Neural progenitor cell (in vitro differentiated cells): Measurements from ENCODE around the gene TMEM108. TPM values are rescaled to one million over a fixed set of nuclear protein-coding genes. Genes with fewer than 3 reads are reported as not detected.
A peak's percentile ranks its signal among the peaks of the same experiment; 100 is the strongest.

Experiments
- DNase-seq: peaks from one replicate; pipeline ENCODE4 v3.0.0-alpha.2; 2016; ENCODE audit warnings: low spot score
- H2AFZ ChIP-seq: fragments of 200-600 bp; sonication (generic); replicated peaks from 2 replicates; pipeline ENCODE4 v1.6.1; 2016; ENCODE audit warnings: antibody characterized with exemption
- H3F3A ChIP-seq: fragments of 200-600 bp; sonication (generic); 2 replicates; pipeline ENCODE4 v1.6.1; 2016; ENCODE audit warnings: antibody characterized with exemption, low read depth
- H3K27ac ChIP-seq: fragments of 200-600 bp; sonication (generic); 2 replicates; pipeline ENCODE4 v1.5.1; 2016; ENCODE audit warnings: mild to moderate bottlenecking
- H3K27me3 ChIP-seq: fragments of 200-600 bp; sonication (generic); 2 replicates; pipeline ENCODE4 v1.6.1; 2016; ENCODE audit warnings: mild to moderate bottlenecking, moderate library complexity
- H3K36me3 ChIP-seq: fragments of 200-600 bp; sonication (generic); 2 replicates; pipeline ENCODE4 v1.5.1; 2016
- H3K4me1 ChIP-seq: fragments of 200-600 bp; sonication (generic); 2 replicates; pipeline ENCODE4 v1.6.1; 2016; ENCODE audit warnings: mixed run types
- H3K4me2 ChIP-seq: fragments of 200-600 bp; sonication (generic); 2 replicates; pipeline ENCODE4 v1.6.1; 2016
- H3K4me3 ChIP-seq: fragments of 200-600 bp; sonication (generic); 2 replicates; pipeline ENCODE4 v1.5.1; 2016
- H3K79me2 ChIP-seq: fragments of 200-600 bp; sonication (generic); 2 replicates; pipeline ENCODE4 v1.6.1; 2016; ENCODE audit warnings: low read depth
- H3K9ac ChIP-seq: fragments of 200-600 bp; sonication (generic); 2 replicates; pipeline ENCODE4 v1.6.1; 2016
- H3K9me3 ChIP-seq: fragments of 200-600 bp; sonication (generic); 2 replicates; pipeline ENCODE4 v1.5.1; 2016; ENCODE audit warnings: low read depth
- H4K20me1 ChIP-seq: fragments of 200-600 bp; sonication (generic); 2 replicates; pipeline ENCODE4 v1.6.1; 2016; ENCODE audit warnings: low read depth
- H3K27ac Mint-ChIP-seq: 3 replicates; pipeline ENCODE4 v1.8.0; 2021; ENCODE audit warnings: mixed read lengths
- H3K27me3 Mint-ChIP-seq: 2 replicates; pipeline ENCODE4 v1.8.0; 2022; ENCODE audit warnings: low read depth, mild to moderate bottlenecking, inconsistent platforms, moderate library complexity, mixed read lengths; ENCODE audit not compliant: insufficient read depth
- H3K36me3 Mint-ChIP-seq: 3 replicates; pipeline ENCODE4 v1.8.0; 2021; ENCODE audit warnings: mixed read lengths
- H3K4me1 Mint-ChIP-seq: 3 replicates; pipeline ENCODE4 v1.8.0; 2021; ENCODE audit warnings: mixed read lengths
- H3K4me3 Mint-ChIP-seq: 3 replicates; pipeline ENCODE4 v1.8.0; 2021; ENCODE audit warnings: mild to moderate bottlenecking, moderate library complexity, mixed read lengths
- H3K9me3 Mint-ChIP-seq: 3 replicates; pipeline ENCODE4 v1.8.0; 2020; ENCODE audit warnings: mixed read lengths
- EZH2 ChIP-seq: fragments of 200-600 bp; sonication (generic); IDR thresholded peaks from 2 replicates; pipeline ENCODE4 v1.6.1; 2017; ENCODE audit warnings: antibody characterized with exemption, mild to moderate bottlenecking, moderate library complexity
- EZH2phosphoT487 ChIP-seq: fragments of 200-600 bp; sonication (generic); IDR thresholded peaks from 2 replicates; pipeline ENCODE4 v1.6.1; 2017; ENCODE audit warnings: antibody characterized with exemption
- total RNA-seq: library from RNA; depleted of rRNA; stranded (reverse); fragments of >200 nt; gene quantifications from 2 replicates; pipeline ENCODE4 v1.2.3, GENCODE V29; 2015; ENCODE audit warnings: low replicate concordance
- TF ChIP-seq, protein P1 (sequence below): fragments of 200-600 bp; sonication (generic); IDR thresholded peaks from 2 replicates; pipeline ENCODE4 v1.5.1; 2017; ENCODE audit warnings: antibody characterized with exemption, mild to moderate bottlenecking

The TMEM108 gene
- total RNA-seq, 1 donor from 2014 or later = 4.8 TPM

DNA sequence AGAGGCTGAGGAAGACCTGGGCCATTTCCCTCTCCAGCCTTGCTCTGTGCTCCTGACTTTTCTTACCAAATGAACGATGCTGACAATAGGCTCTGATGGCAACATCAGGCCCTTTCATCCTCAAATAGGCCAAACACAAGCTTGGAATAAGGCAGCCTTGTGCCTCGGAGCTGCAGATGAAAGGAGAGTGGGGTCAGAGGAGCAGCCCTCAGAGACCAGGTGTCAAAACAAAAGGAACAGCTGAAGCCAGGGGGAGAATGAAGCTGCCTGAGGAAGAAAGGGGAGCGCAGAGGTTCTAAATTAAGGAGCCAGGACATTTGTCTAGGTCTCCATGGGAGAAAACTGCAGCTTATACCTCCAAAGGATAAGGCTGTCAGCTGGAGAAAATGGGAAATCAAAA is 366.7 kb downstream of the TMEM108 start:
- H4K20me1 ChIP-seq = no peaks in the 10 kb centered on the region
- no peak overlapping the region for H3K4me3 ChIP-seq
- no peaks in the 10 kb centered on the region for H3K36me3 ChIP-seq
- H3K9ac ChIP-seq = no peak overlapping the region
- peak overlapping the region; percentile 34 for H3K4me2 ChIP-seq
- H2AFZ ChIP-seq = no peak overlapping the region
- DNase-seq = peak; percentile 88
- peak overlapping the region; percentile 96 for H3K27ac ChIP-seq
- H3K27ac Mint-ChIP-seq = peak overlapping the region; percentile 87
- H3K9me3 ChIP-seq = no peaks in the 10 kb centered on the region
- no peak for TF ChIP-seq EZH2phosphoT487
- TF ChIP-seq, protein P1, sequence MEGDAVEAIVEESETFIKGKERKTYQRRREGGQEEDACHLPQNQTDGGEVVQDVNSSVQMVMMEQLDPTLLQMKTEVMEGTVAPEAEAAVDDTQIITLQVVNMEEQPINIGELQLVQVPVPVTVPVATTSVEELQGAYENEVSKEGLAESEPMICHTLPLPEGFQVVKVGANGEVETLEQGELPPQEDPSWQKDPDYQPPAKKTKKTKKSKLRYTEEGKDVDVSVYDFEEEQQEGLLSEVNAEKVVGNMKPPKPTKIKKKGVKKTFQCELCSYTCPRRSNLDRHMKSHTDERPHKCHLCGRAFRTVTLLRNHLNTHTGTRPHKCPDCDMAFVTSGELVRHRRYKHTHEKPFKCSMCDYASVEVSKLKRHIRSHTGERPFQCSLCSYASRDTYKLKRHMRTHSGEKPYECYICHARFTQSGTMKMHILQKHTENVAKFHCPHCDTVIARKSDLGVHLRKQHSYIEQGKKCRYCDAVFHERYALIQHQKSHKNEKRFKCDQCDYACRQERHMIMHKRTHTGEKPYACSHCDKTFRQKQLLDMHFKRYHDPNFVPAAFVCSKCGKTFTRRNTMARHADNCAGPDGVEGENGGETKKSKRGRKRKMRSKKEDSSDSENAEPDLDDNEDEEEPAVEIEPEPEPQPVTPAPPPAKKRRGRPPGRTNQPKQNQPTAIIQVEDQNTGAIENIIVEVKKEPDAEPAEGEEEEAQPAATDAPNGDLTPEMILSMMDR = no peak
- H3K4me1 ChIP-seq = peaks cover 36% of the 10 kb centered on the region
- H3K79me2 ChIP-seq = no peaks in the 10 kb centered on the region
- H3K36me3 Mint-ChIP-seq = no peaks in the 10 kb centered on the region
- peaks cover 36% of the 10 kb centered on the region for H3F3A ChIP-seq
- no peaks in the 10 kb centered on the region for H3K27me3 ChIP-seq
- no peaks in the 10 kb centered on the region for H3K27me3 Mint-ChIP-seq
- H3K9me3 Mint-ChIP-seq = no peaks in the 10 kb centered on the region
- H3K4me1 Mint-ChIP-seq = peaks cover 35% of the 10 kb centered on the region
- peak overlapping the region; percentile 64 for H3K4me3 Mint-ChIP-seq

DNA sequence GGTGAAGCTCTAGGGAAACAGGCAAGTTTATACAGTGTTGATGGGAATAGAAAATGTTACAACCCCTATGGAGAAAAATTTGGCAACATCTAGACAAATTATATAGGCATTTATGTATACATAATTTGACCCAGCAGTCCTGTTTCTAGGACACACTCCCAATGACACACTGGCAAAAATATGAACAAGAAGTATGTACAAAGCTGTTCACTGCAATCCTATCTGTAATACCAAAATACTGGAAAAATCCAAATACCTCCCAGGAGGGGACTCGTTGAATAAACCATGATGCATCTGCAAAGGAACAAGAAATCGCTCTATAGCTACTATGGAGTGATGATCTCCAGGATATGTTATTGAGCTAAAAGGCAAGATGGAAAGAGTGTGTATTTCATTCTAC is 370.2 kb downstream of the TMEM108 start:
- Mint-ChIP-seq H3K9me3 (no peaks in the 10 kb centered on the region), H3K36me3 (no peaks in the 10 kb centered on the region), H3K27ac (no peak overlapping the region), H3K27me3 (no peaks in the 10 kb centered on the region), H3K4me1 (peaks cover 38% of the 10 kb centered on the region), H3K4me3 (no peak overlapping the region)
- no peak for DNase-seq
- TF ChIP-seq EZH2 (no peak), EZH2phosphoT487 (no peak)
- TF ChIP-seq, protein P1 = no peak
- H3K27ac ChIP-seq = no peak overlapping the region
- H3K27me3 ChIP-seq = no peaks in the 10 kb centered on the region
- no peak overlapping the region for H3K4me2 ChIP-seq
- no peak overlapping the region for H3K4me3 ChIP-seq
- no peaks in the 10 kb centered on the region for H3K9me3 ChIP-seq
- no peak overlapping the region for H3K9ac ChIP-seq
- H4K20me1 ChIP-seq = no peaks in the 10 kb centered on the region
- H3K79me2 ChIP-seq = no peaks in the 10 kb centered on the region
- no peaks in the 10 kb centered on the region for H3K36me3 ChIP-seq
- no peak overlapping the region for H2AFZ ChIP-seq
- peaks cover 26% of the 10 kb centered on the region for H3K4me1 ChIP-seq
- peaks cover 45% of the 10 kb centered on the region for H3F3A ChIP-seq

GRCh38 chr3:133408961-133409360 is 370.8 kb downstream of the TMEM108 start:
- Mint-ChIP-seq H3K9me3 (no peaks in the 10 kb centered on the region), H3K27me3 (no peaks in the 10 kb centered on the region), H3K4me3 (no peak overlapping the region), H3K36me3 (no peaks in the 10 kb centered on the region), H3K27ac (no peak overlapping the region), H3K4me1 (peaks cover 35% of the 10 kb centered on the region)
- Histone ChIP-seq H3K27ac (no peak overlapping the region), H3K36me3 (no peaks in the 10 kb centered on the region), H3K9me3 (no peaks in the 10 kb centered on the region), H3K9ac (no peak overlapping the region), H3K79me2 (no peaks in the 10 kb centered on the region), H3K27me3 (no peaks in the 10 kb centered on the region), H3K4me2 (no peak overlapping the region), H3F3A (peaks cover 43% of the 10 kb centered on the region), H3K4me1 (peaks cover 23% of the 10 kb centered on the region), H2AFZ (no peak overlapping the region), H3K4me3 (no peak overlapping the region), H4K20me1 (no peaks in the 10 kb centered on the region)
- no peak for DNase-seq
- TF ChIP-seq, protein P1 = no peak
- TF ChIP-seq EZH2 = no peak
- no peak for TF ChIP-seq EZH2phosphoT487
